ENCODE measurements around the gene FCN2.

- TF ChIP-seq CTCF (IDR thresholded peaks at IDR 0.05) (no peak), POLR2A (IDR thresholded peaks at IDR 0.05) (no peak)
These were observed 8.8 kb upstream of the FCN2 start for GRCh38 chr9:134871697-134872340.
